Lower leg skin (tissue), 3 donors: Measurements from ENCODE around the gene FOXF1.

Experiments
- CTCF ChIP-seq, 3 donors: fragments of 450-650 bp; IDR thresholded peaks; one replicate each; pipeline ENCODE4 v1.5.1; 2016; ENCODE audit warnings: antibody characterized with exemption in 3 of 3, mild to moderate bottlenecking in 3 of 3, moderate library complexity in 2 of 3
- POLR2A ChIP-seq, 2 donors: fragments of 450-650 bp; IDR thresholded peaks; one replicate each; pipeline ENCODE4 v1.6.1; 2016 to 2017; ENCODE audit warnings: antibody characterized with exemption in 2 of 2, mild to moderate bottlenecking in 1 of 2, moderate library complexity in 1 of 2

GRCh38 chr16:86554917-86555703 lies 44.8 kb downstream of the FOXF1 start, which contains the start of gene MTHFSD:
- TF ChIP-seq CTCF (IDR thresholded peaks at IDR 0.05) (no peak), POLR2A (IDR thresholded peaks at IDR 0.05) (no peak)
